H1 (cell line): ENCODE results near the gene ZNF382. TPM values are rescaled to one million over a fixed set of nuclear protein-coding genes. Genes with fewer than 3 reads are reported as not detected.

Experiments
- CTCF ChIA-PET: fragments of 300-600 bp; sonication (Branson Sonifier 250); formaldehyde crosslinking; loops from one replicate; lab custom pipeline; 2021; ENCODE audit not compliant: partially characterized antibody; lab: Charles Lee
- POLR2A ChIA-PET: fragments of 300-600 bp; sonication (Branson Sonifier 250); formaldehyde crosslinking; loops from one replicate; lab custom pipeline; 2021; ENCODE audit warnings: inconsistent platforms; ENCODE audit not compliant: partially characterized antibody; lab: Charles Lee
- DNase-seq, 2 experiments: peaks; one replicate each; pipeline versions ENCODE4 v3.0.0 to v3.0.0-alpha.2; 2010 to 2022; ENCODE audit warnings: low spot score in 2 of 2, low read depth in 1 of 2, mixed read lengths in 1 of 2
- FAIRE-seq: peaks from 2 replicates; lab custom pipeline; 2011; peaks lifted over from hg19 to GRCh38; lab: Jason Lieb, UNC
- H2AFZ ChIP-seq: 2 replicates; pipeline ENCODE4 v1.8.1; 2012; ENCODE audit warnings: low read length, inconsistent platforms
- H2AK5ac ChIP-seq: 2 replicates; pipeline ENCODE4 v1.6.1; 2013; ENCODE audit warnings: low read depth, low read length
- H2BK120ac ChIP-seq: replicated peaks from 2 replicates; pipeline ENCODE3; 2013; ENCODE audit warnings: low read depth, low read length, inconsistent platforms
- H2BK12ac ChIP-seq: 2 replicates; pipeline ENCODE4 v1.6.1; 2013; ENCODE audit warnings: low read depth, low read length
- H2BK15ac ChIP-seq: 2 replicates; pipeline ENCODE4 v1.6.1; 2013; ENCODE audit warnings: low read length
- H2BK20ac ChIP-seq: 2 replicates; pipeline ENCODE4 v1.6.1; 2013; ENCODE audit warnings: low read length
- H2BK5ac ChIP-seq: 2 replicates; pipeline ENCODE4 v1.6.1; 2013; ENCODE audit warnings: low read depth, low read length
- H3K14ac ChIP-seq: 2 replicates; pipeline ENCODE4 v1.6.1; 2013; ENCODE audit warnings: inconsistent platforms; ENCODE audit not compliant: insufficient read length
- H3K18ac ChIP-seq: 2 replicates; pipeline ENCODE4 v1.6.1; 2013; ENCODE audit warnings: low read length; ENCODE audit errors: extremely low read depth
- H3K23ac ChIP-seq: 2 replicates; pipeline ENCODE4 v1.6.1; 2013; ENCODE audit warnings: inconsistent platforms; ENCODE audit not compliant: insufficient read length
- H3K23me2 ChIP-seq: 2 replicates; pipeline ENCODE4 v1.6.1; 2013; ENCODE audit warnings: low read depth, low read length
- H3K27ac ChIP-seq: 2 replicates; pipeline ENCODE4 v1.6.1; 2011; ENCODE audit warnings: low read depth, low read length, inconsistent platforms
- H3K27me3 ChIP-seq, 4 experiments: replicated peaks in 1 of 4; 1 replicate in 1 of 4; 2 replicates in 3 of 4; pipeline versions ENCODE4 v1.6.1 to v1.8.1; 2011 to 2013; ENCODE audit warnings: low read length in 3 of 4, mild to moderate bottlenecking in 3 of 4, inconsistent platforms in 2 of 4, mixed read lengths in 2 of 4, moderate library complexity in 1 of 4; ENCODE audit not compliant: control insufficient read depth in 3 of 4, insufficient read depth in 3 of 4; ENCODE audit errors: extremely low read depth in 1 of 4
- H3K36me3 ChIP-seq, 4 experiments: 2 replicates each; pipeline versions ENCODE4 v1.6.1 to v1.8.1; 2011 to 2013; ENCODE audit warnings: mild to moderate bottlenecking in 4 of 4, low read length in 3 of 4, moderate library complexity in 2 of 4, control low read depth in 1 of 4, inconsistent platforms in 1 of 4; ENCODE audit not compliant: insufficient read depth in 4 of 4, control insufficient read depth in 2 of 4
- H3K4ac ChIP-seq: replicated peaks from 2 replicates; pipeline ENCODE3; 2013; ENCODE audit warnings: low read length, low read depth, mixed read lengths, inconsistent platforms; ENCODE audit not compliant: insufficient read length
- H3K4me1 ChIP-seq, 4 experiments: replicated peaks in 1 of 4; 1 replicate in 1 of 4; 2 replicates in 3 of 4; pipeline versions ENCODE4 v1.6.1 to v1.8.1; 2011 to 2013; ENCODE audit warnings: low read length in 3 of 4, inconsistent platforms in 2 of 4, mixed read lengths in 1 of 4; ENCODE audit not compliant: insufficient read depth in 4 of 4, control insufficient read depth in 3 of 4
- H3K4me2 ChIP-seq, 2 experiments: 2 replicates each; pipeline versions ENCODE4 v1.6.1 to v1.8.1; 2011 to 2013; ENCODE audit warnings: low read depth in 2 of 2, low read length in 2 of 2, control low read depth in 1 of 2, inconsistent platforms in 1 of 2, mild to moderate bottlenecking in 1 of 2; ENCODE audit not compliant: insufficient read depth in 1 of 2
- H3K4me3 ChIP-seq, 4 experiments: fragments of 200-600, 300-600 bp in 1 of 4; sonication (generic), shearing (Covaris generic), sonication (Bioruptor Twin) in 1 of 4; 2 replicates each; pipeline versions ENCODE4 v1.5.1 to v1.8.1; 2011 to 2016; ENCODE audit warnings: low read length in 4 of 4, low read depth in 3 of 4, control low read depth in 2 of 4, inconsistent platforms in 2 of 4, mild to moderate bottlenecking in 2 of 4, mixed read lengths in 1 of 4, moderate library complexity in 1 of 4; ENCODE audit not compliant: insufficient read depth in 2 of 4; ENCODE audit errors: extremely low read depth in 1 of 4
- H3K56ac ChIP-seq: replicated peaks from 2 replicates; pipeline ENCODE3; 2013; ENCODE audit warnings: low read depth, mild to moderate bottlenecking, mixed read lengths, low read length, inconsistent platforms; ENCODE audit not compliant: insufficient read length
- H3K79me1 ChIP-seq: 2 replicates; pipeline ENCODE4 v1.6.1; 2013; ENCODE audit warnings: low read depth, low read length, control low read depth
- H3K79me2 ChIP-seq, 2 experiments: 2 replicates each; pipeline versions ENCODE4 v1.6.1 to v1.8.1; 2012 to 2013; ENCODE audit warnings: low read length in 2 of 2, mild to moderate bottlenecking in 2 of 2, inconsistent platforms in 1 of 2; ENCODE audit not compliant: insufficient read depth in 2 of 2, control insufficient read depth in 1 of 2
- H3K9ac ChIP-seq, 4 experiments: replicated peaks in 1 of 4; 1 replicate in 1 of 4; 2 replicates in 3 of 4; pipeline versions ENCODE4 v1.6.1 to v1.8.1; 2011 to 2013; ENCODE audit warnings: low read depth in 3 of 4, low read length in 3 of 4, control low read depth in 2 of 4, mild to moderate bottlenecking in 2 of 4, moderate library complexity in 2 of 4, inconsistent platforms in 1 of 4; ENCODE audit errors: extremely low read depth in 1 of 4
- H3K9me3 ChIP-seq, 2 experiments: 2 replicates each; pipeline versions ENCODE4 v1.6.1 to v1.8.1; 2012 to 2013; ENCODE audit warnings: mild to moderate bottlenecking in 2 of 2, moderate library complexity in 2 of 2, control low read depth in 1 of 2, inconsistent platforms in 1 of 2, low read depth in 1 of 2, low read length in 1 of 2, mixed read lengths in 1 of 2; ENCODE audit not compliant: insufficient read depth in 2 of 2
- H4K20me1 ChIP-seq, 2 experiments: replicated peaks in 1 of 2; 2 replicates each; pipeline versions ENCODE3 to v1.8.1; 2011 to 2013; ENCODE audit warnings: inconsistent platforms in 2 of 2, low read length in 2 of 2, mild to moderate bottlenecking in 1 of 2; ENCODE audit not compliant: insufficient read depth in 2 of 2, control insufficient read depth in 1 of 2
- H4K5ac ChIP-seq: 2 replicates; pipeline ENCODE4 v1.6.1; 2013; ENCODE audit warnings: low read length, low read depth, mixed read lengths, inconsistent platforms; ENCODE audit not compliant: insufficient read length
- H4K8ac ChIP-seq: 2 replicates; pipeline ENCODE4 v1.8.0; 2013; ENCODE audit warnings: mild to moderate bottlenecking, moderate library complexity, low read length, inconsistent platforms; ENCODE audit not compliant: insufficient read depth; ENCODE audit errors: extremely low read depth
- H4K91ac ChIP-seq: replicated peaks from 2 replicates; pipeline ENCODE3; 2013; ENCODE audit warnings: low read length, mixed read lengths, inconsistent platforms; ENCODE audit not compliant: insufficient read length
- KDM5A ChIP-seq: fragments of 200-600 bp; IDR thresholded peaks from 2 replicates; pipeline ENCODE4 v1.7.1; 2012; ENCODE audit warnings: mild to moderate bottlenecking, low read length, inconsistent platforms, mixed read lengths
- NANOG ChIP-seq: IDR thresholded peaks from 2 replicates; pipeline ENCODE4 v1.6.1; 2011; ENCODE audit warnings: low read length, low read depth, mild to moderate bottlenecking, inconsistent platforms; ENCODE audit not compliant: insufficient read depth, poor library complexity, severe bottlenecking
- NRF1 ChIP-seq: IDR thresholded peaks from 2 replicates; pipeline ENCODE4 v1.6.1; 2011; ENCODE audit warnings: mild to moderate bottlenecking, low read depth, low read length, improper control_type of control experiment
- RFX5 ChIP-seq: IDR thresholded peaks from 2 replicates; pipeline ENCODE4 v1.6.1; 2011; ENCODE audit warnings: low read depth, low read length, improper control_type of control experiment, borderline replicate concordance
- SIRT6 ChIP-seq: IDR thresholded peaks from one replicate; pipeline ENCODE4 v1.7.1; 2012; ENCODE audit warnings: low read length, inconsistent platforms
- TEAD4 ChIP-seq: IDR thresholded peaks from 2 replicates; pipeline ENCODE4 v1.6.1; 2012; ENCODE audit warnings: low read depth, low read length, inconsistent platforms, mixed read lengths
- WGBS, 2 experiments: shearing (Covaris generic) in 1 of 2; methylation state at CpG; one replicate each; pipeline versions ENCODE4 v1.1.6 to v1.1.7; 2013 to 2015; ENCODE audit warnings: low lambda C conversion rate in 2 of 2, mixed read lengths in 2 of 2, inconsistent platforms in 1 of 2, low coverage in 1 of 2, missing lambda C conversion rate in 1 of 2; ENCODE audit not compliant: insufficient replicate concordance in 2 of 2, insufficient coverage in 1 of 2, insufficient read length in 1 of 2; ENCODE audit errors: extremely low coverage in 1 of 2, missing lambda C conversion rate in 1 of 2; 5-methylcytosine and 5-hydroxymethylcytosine counted together
- long read RNA-seq, 2 experiments: library from RNA in 1 of 2; library from capped mRNA in 1 of 2; stranded (forward); transcript quantifications; one replicate each; pipeline ENCODE4 v2.0.0, GENCODE V29; 2021; ENCODE audit warnings: inconsistent platforms in 1 of 2
- polyA minus RNA-seq, 3 experiments: library from RNA; depleted of rRNA, polyadenylated mRNA; stranded (reverse); fragments of >200 nt; gene quantifications; 1 replicate in 2 of 3; 2 replicates in 1 of 3; pipeline ENCODE4 v1.2.3, GENCODE V29; 2011
- polyA plus RNA-seq, 7 experiments: library from polyadenylated mRNA; depleted of rRNA in 3 of 7; stranded (reverse) in 5 of 7; unstranded in 2 of 7; fragments of >200 nt in 5 of 7; fragments of 200-250 nt in 2 of 7; gene quantifications; 1 replicate in 5 of 7; 2 replicates in 1 of 7; 4 replicates in 1 of 7; pipeline versions ENCODE4 v1.2.1 to v1.2.3, GENCODE V29; 2011 to 2013; ENCODE audit warnings: missing spikeins in 2 of 7, mixed read lengths in 2 of 7
- total RNA-seq: library from RNA; stranded (reverse); fragmentation: NEBNext Ultra II Directional; extraction: Animal tissue kit (Norgen Biotek cat#: 25700); gene quantifications from 2 replicates; pipeline ENCODE4 v1.2.1, GENCODE V29; 2021
- TF ChIP-seq, protein P1 (sequence below): IDR thresholded peaks from 2 replicates; pipeline ENCODE4 v1.6.1; 2011; ENCODE audit warnings: low read depth, mild to moderate bottlenecking, low read length; ENCODE audit not compliant: insufficient read depth

Gene ZNF382
- total RNA-seq (4.2 and 6.3 TPM in 2 replicates), polyA plus RNA-seq (2011; rRNA removed) (1.7 and 1.9 TPM in 2 replicates), polyA minus RNA-seq (2011; rRNA and poly(A)+ RNA removed) (4.8 and 6.0 TPM in 2 replicates)
- polyA plus RNA-seq (2011; cell fraction: cytosol; rRNA removed) = 1.8 TPM
- 2.7 TPM for polyA plus RNA-seq (2011; cell fraction: nucleus; rRNA removed)
- polyA plus RNA-seq (2012, experiment 1 of 2) = 3.2 to 3.6 TPM (median 3.3 TPM) in 4 replicates
- polyA plus RNA-seq (2012, experiment 2 of 2) = 0.09 TPM
- polyA plus RNA-seq (2013, experiment 1 of 2) = 3.5 TPM
- polyA plus RNA-seq (2013, experiment 2 of 2) = 3.5 TPM
- polyA minus RNA-seq (2011; cell fraction: cytosol; rRNA and poly(A)+ RNA removed) = 2.3 TPM
- polyA minus RNA-seq (2011; cell fraction: nucleus; rRNA and poly(A)+ RNA removed) = 10.0 TPM
- long read RNA-seq, experiment 1, partial matches to known transcripts = 1 of 1 reads
- long read RNA-seq, experiment 1, other reads (novel, unspliced or antisense) = 0 of 1 reads
- long read RNA-seq, experiment 2, partial matches to known transcripts = 0 of 1 reads
- long read RNA-seq, experiment 2, other reads (novel, unspliced or antisense) = 1 of 1 reads

GRCh38 chr19:36605101-36605876, at the start of gene ZNF382:
Gene ZNF382 (plus strand): TSS chr19:36605313. CDS start chr19:36609915, 4,602 bp downstream.
- Histone ChIP-seq H3K27me3 (peaks cover 0 to 13% (median 5%) of the 10 kb centered on the region in 4 experiments; a peak in 4 of 7 replicates), H3K4me2 (peak within 1 kb of the TSS; percentile 86 to 99), H2BK20ac (no peak within 1 kb of the TSS), H4K8ac (peak within 1 kb of the TSS; percentile 91), H3K14ac (no peak within 1 kb of the TSS), H3K36me3 (peaks cover 0 to 3% (median under 1%) of the 10 kb centered on the region in 4 experiments; a peak in 1 of 8 replicates), H3K23me2 (peaks cover 12% of the 10 kb centered on the region; the same call in 1 of the 2 replicates), H3K4ac (peak within 1 kb of the TSS; percentile 91), H3K9ac (peak within 1 kb of the TSS in 3 of 4 experiments; percentile 29 to 36 (median 30); a peak in 6 of 7 replicates), H2BK5ac (no peak within 1 kb of the TSS; the same call in 1 of the 2 replicates), H3K79me1 (no peaks in the 10 kb centered on the region), H4K5ac (peak within 1 kb of the TSS; percentile 62), H4K20me1 (peaks cover 0 to 1% of the 10 kb centered on the region in 2 experiments), H3K4me3 (peak within 1 kb of the TSS; percentile 83 to 87 (median 84)), H3K4me1 (no peaks in the 10 kb centered on the region; a peak in 1 of 7 replicates), H2AK5ac (no peak within 1 kb of the TSS), H4K91ac (peak within 1 kb of the TSS; percentile 73), H3K9me3 (no peaks in the 10 kb centered on the region), H3K18ac (peak within 1 kb of the TSS; percentile 78), H2BK12ac (no peak within 1 kb of the TSS), H3K56ac (peak within 1 kb of the TSS; percentile 46), H2BK120ac (peak within 1 kb of the TSS; percentile 28), H3K79me2 (no peaks in the 10 kb centered on the region), H3K27ac (no peak within 1 kb of the TSS), H3K23ac (no peak within 1 kb of the TSS), H2BK15ac (0 out of 2 replicates have a peak within 1 kb of the TSS, but pooled peaks have one; percentile 29), H2AFZ (peak within 1 kb of the TSS; percentile 91)
- CTCF ChIA-PET = no interaction called here
- POLR2A ChIA-PET = interaction anchor here (0.5 to 1.5 kb wide), 8 partner anchors 9 to 1876 kb away, joined by 3 to 8 read pairs (median 4); partner anchors contain the start of genes ZNF260, ZNF461 and ZNF529
- WGBS, 2 experiments = 5% methylated on average over 59 of the region's 73 CpGs; no CpG with 5 or more reads in 1 of the 2 experiments
- DNase-seq (peak in 1 of 2 experiments; percentile 60), FAIRE-seq (no peak)
- TF ChIP-seq RFX5 (no peak), NRF1 (no peak), KDM5A (no peak), TEAD4 (no peak), SIRT6 (no peak), NANOG (no peak)
- TF ChIP-seq, protein P1, sequence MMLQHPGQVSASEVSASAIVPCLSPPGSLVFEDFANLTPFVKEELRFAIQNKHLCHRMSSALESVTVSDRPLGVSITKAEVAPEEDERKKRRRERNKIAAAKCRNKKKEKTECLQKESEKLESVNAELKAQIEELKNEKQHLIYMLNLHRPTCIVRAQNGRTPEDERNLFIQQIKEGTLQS = no peak
